Peyer's patch (tissue), 4 donors: Measurements from ENCODE around the gene PCGF3. TPM values are rescaled to one million over a fixed set of nuclear protein-coding genes. Genes with fewer than 3 reads are reported as not detected.

Source experiments
- DNase-seq, 3 donors: peaks; one replicate each; pipeline ENCODE4 v3.0.0-alpha.2; 2017 to 2019
- H3K27ac ChIP-seq, 4 donors: fragments of 200-600 bp; sonication (generic); one replicate each; pipeline ENCODE4 v1.5.1; 2016 to 2019
- H3K27me3 ChIP-seq, 2 donors: fragments of 200-600 bp; sonication (generic); one replicate each; pipeline ENCODE4 v1.5.1; 2019
- H3K36me3 ChIP-seq, 3 donors: fragments of 200-600 bp; sonication (generic); one replicate each; pipeline ENCODE4 v1.5.1; 2016 to 2019
- H3K4me1 ChIP-seq, 4 donors: fragments of 200-600 bp; sonication (generic); one replicate each; pipeline ENCODE4 v1.5.1; 2016 to 2019
- H3K4me3 ChIP-seq, 4 donors: fragments of 200-600 bp; sonication (generic); 1 replicate in 3 of 4; 2 replicates in 1 of 4; pipeline ENCODE4 v1.5.1; 2016 to 2019; ENCODE audit warnings: mild to moderate bottlenecking in 1 of 4
- H3K9me3 ChIP-seq, 4 donors: fragments of 200-600 bp; sonication (generic); one replicate each; pipeline ENCODE4 v1.5.1; 2016 to 2019; ENCODE audit warnings: mild to moderate bottlenecking in 1 of 4
- POLR2A ChIP-seq, 2 donors: fragments of 450-650 bp; IDR thresholded peaks; one replicate each; pipeline ENCODE4 v1.5.1; 2017; ENCODE audit warnings: antibody characterized with exemption in 2 of 2, mild to moderate bottlenecking in 2 of 2, moderate library complexity in 2 of 2
- total RNA-seq, 4 donors: library from RNA; depleted of rRNA; stranded (reverse); fragments of >200 nt; gene quantifications; one replicate each; pipeline ENCODE4 v1.1.0, GENCODE V29; 2016
- TF ChIP-seq, protein P1 (sequence below), 6 experiments: fragments of 450-650 bp in 4 of 6; fragments of 200-600 bp in 2 of 6; sonication (generic) in 1 of 6; IDR thresholded peaks; one replicate each; pipeline ENCODE4 v1.5.1; 2017 to 2019; ENCODE audit warnings: antibody characterized with exemption in 6 of 6, mild to moderate bottlenecking in 3 of 6, moderate library complexity in 1 of 6

The PCGF3 gene
- total RNA-seq, 4 donors from 2014 or later = 58.3 to 168 (median 93.0) TPM

- Histone ChIP-seq H3K4me3 (no peak overlapping the region), H3K4me1 (no peaks in the 10 kb centered on the region), H3K9me3 (no peaks in the 10 kb centered on the region), H3K36me3 (peaks cover 0 to 58% (median 0%) of the 10 kb centered on the region in 3 donors), H3K27ac (no peak overlapping the region), H3K27me3 (no peaks in the 10 kb centered on the region)
- no peak for DNase-seq
- no peak for TF ChIP-seq POLR2A (IDR thresholded peaks at IDR 0.05)
- TF ChIP-seq, protein P1, sequence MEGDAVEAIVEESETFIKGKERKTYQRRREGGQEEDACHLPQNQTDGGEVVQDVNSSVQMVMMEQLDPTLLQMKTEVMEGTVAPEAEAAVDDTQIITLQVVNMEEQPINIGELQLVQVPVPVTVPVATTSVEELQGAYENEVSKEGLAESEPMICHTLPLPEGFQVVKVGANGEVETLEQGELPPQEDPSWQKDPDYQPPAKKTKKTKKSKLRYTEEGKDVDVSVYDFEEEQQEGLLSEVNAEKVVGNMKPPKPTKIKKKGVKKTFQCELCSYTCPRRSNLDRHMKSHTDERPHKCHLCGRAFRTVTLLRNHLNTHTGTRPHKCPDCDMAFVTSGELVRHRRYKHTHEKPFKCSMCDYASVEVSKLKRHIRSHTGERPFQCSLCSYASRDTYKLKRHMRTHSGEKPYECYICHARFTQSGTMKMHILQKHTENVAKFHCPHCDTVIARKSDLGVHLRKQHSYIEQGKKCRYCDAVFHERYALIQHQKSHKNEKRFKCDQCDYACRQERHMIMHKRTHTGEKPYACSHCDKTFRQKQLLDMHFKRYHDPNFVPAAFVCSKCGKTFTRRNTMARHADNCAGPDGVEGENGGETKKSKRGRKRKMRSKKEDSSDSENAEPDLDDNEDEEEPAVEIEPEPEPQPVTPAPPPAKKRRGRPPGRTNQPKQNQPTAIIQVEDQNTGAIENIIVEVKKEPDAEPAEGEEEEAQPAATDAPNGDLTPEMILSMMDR (IDR thresholded peaks at IDR 0.05) = no peak
Measured at GRCh38 chr4:760616-761015, 55.0 kb downstream of the PCGF3 start.

GRCh38 chr4:761086-761485 is 55.5 kb downstream of the PCGF3 start:
- Histone ChIP-seq H3K4me3 (no peak overlapping the region), H3K36me3 (peaks cover 0 to 62% (median 0%) of the 10 kb centered on the region in 3 donors), H3K27ac (no peak overlapping the region), H3K9me3 (no peaks in the 10 kb centered on the region), H3K4me1 (no peaks in the 10 kb centered on the region), H3K27me3 (no peaks in the 10 kb centered on the region)
- TF ChIP-seq POLR2A (IDR thresholded peaks at IDR 0.05) = no peak
- TF ChIP-seq, protein P1 (IDR thresholded peaks at IDR 0.05) = no peak
- no peak for DNase-seq

- Histone ChIP-seq H3K4me1 (no peaks in the 10 kb centered on the region), H3K36me3 (peaks cover 0 to 67% (median 0%) of the 10 kb centered on the region in 3 donors), H3K27ac (no peak overlapping the region), H3K4me3 (no peak overlapping the region), H3K27me3 (no peaks in the 10 kb centered on the region), H3K9me3 (no peaks in the 10 kb centered on the region)
- DNase-seq = no peak
- TF ChIP-seq, protein P1 (IDR thresholded peaks at IDR 0.05) = no peak
- TF ChIP-seq POLR2A (IDR thresholded peaks at IDR 0.05) = no peak
Measured at GRCh38 chr4:761739-762138, 56.1 kb downstream of the PCGF3 start.

DNA sequence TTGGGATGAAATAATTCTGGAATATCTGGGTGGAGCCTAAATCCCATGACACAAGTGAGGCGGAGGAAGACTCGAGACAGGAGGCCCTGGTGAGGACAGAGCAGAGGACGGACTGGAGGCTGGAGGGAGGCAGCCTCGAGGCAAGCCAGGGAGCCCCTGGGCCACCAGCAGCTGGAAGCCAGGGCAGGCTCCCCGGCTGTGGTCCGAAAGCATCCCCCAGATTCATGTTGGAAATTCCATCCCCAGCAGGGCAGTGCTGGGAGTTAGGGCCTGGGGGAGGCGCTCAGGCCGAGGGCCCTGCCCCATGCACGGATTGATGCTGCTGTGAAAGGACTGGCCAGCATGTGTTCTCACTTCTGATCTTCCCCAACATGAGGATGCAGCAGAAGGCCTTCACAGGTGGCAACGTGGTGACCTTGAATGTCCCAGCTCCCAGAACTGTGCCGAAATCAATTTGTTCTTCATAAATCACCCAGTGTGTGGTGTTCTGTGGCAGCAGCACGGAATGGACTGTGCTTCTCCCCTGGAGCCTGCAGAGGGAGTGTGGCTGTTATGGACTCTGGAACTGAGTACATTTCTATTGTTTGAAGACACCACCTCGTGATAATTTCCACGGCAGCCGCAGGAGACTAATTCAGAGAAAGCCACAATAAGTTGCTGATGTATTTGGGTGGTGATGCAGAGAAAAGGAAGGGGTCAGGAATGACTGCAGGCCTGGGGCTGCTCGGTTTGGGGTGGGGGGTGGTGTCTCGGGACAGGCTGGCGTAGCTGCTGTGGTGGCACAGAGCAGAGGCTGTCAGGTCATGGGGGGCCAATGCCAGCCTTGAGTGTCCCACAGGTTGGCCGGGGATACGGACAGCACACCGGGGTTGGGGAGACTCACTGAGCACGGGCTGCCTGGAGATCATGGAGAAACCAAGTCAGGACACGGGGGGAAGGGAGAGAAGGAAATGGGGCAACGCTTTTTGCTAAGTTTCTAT is 56.9 kb downstream of the PCGF3 start:
- peaks cover 0 to 66% (median 0%) of the 10 kb centered on the region in 3 donors for H3K36me3 ChIP-seq
- no peaks in the 10 kb centered on the region for H3K9me3 ChIP-seq
- no peak for DNase-seq

GRCh38 chr4:763191-763810 is 57.7 kb downstream of the PCGF3 start:
- DNase-seq = no peak
- Histone ChIP-seq H3K4me1 (no peaks in the 10 kb centered on the region), H3K9me3 (no peaks in the 10 kb centered on the region), H3K27ac (no peak overlapping the region), H3K36me3 (peaks cover 0 to 66% (median 0%) of the 10 kb centered on the region in 3 donors), H3K27me3 (no peaks in the 10 kb centered on the region), H3K4me3 (no peak overlapping the region)
- TF ChIP-seq POLR2A (IDR thresholded peaks at IDR 0.05) = no peak
- TF ChIP-seq, protein P1 (IDR thresholded peaks at IDR 0.05) = no peak

More for the DNA sequence above, 56.9 kb downstream of the PCGF3 start:
- Histone ChIP-seq H3K4me3 (no peak overlapping the region), H3K27me3 (no peaks in the 10 kb centered on the region), H3K4me1 (no peaks in the 10 kb centered on the region), H3K27ac (no peak overlapping the region)
- TF ChIP-seq POLR2A (IDR thresholded peaks at IDR 0.05) = no peak
- TF ChIP-seq, protein P1 (IDR thresholded peaks at IDR 0.05) = peak in 3 of 6 experiments; percentile 41 to 47 (median 44)
